ENCODE measurements around the gene GRIK5. TPM values are rescaled to one million over a fixed set of nuclear protein-coding genes. Genes with fewer than 3 reads are reported as not detected.

Gene GRIK5
- total and polyA plus RNA-seq, 3 experiments from 2014 or later = 0.31 to 0.39 TPM; not detected in 1

Other genes starting within 250 kb of the GRIK5 start
- gene LYPD4, start 225.5 kb downstream of the GRIK5 start, total RNA-seq = not detected
- gene LYPD4, start 225.5 kb downstream of the GRIK5 start, polyA plus RNA-seq = not detected
- gene DMRTC2, start 225.2 kb downstream of the GRIK5 start, total RNA-seq = not detected
- not detected for gene DMRTC2, start 225.2 kb downstream of the GRIK5 start, polyA plus RNA-seq
- 1,000 to 10,000 TPM; 3,036 to 3,142 TPM for gene RPS19, start 210.0 kb downstream of the GRIK5 start, total RNA-seq
- gene RPS19, start 210.0 kb downstream of the GRIK5 start, polyA plus RNA-seq = 6,195 TPM
- 1 to 10 TPM; 1.3 to 2.2 TPM for gene CD79A, start 192.9 kb downstream of the GRIK5 start, total RNA-seq
- 9.4 TPM for gene CD79A, start 192.9 kb downstream of the GRIK5 start, polyA plus RNA-seq
- 100 to 1,000 TPM; 295 to 312 TPM for gene ARHGEF1, start 187.0 kb downstream of the GRIK5 start, total RNA-seq
- gene ARHGEF1, start 187.0 kb downstream of the GRIK5 start, polyA plus RNA-seq = 350 TPM
- 1 to 10 TPM; 1.3 to 1.4 TPM for gene ERFL, start 141.8 kb downstream of the GRIK5 start, total RNA-seq
- not detected for gene ERFL, start 141.8 kb downstream of the GRIK5 start, polyA plus RNA-seq
- 10 to 100 TPM; 74.7 to 83.3 TPM for gene RABAC1, start 110.9 kb downstream of the GRIK5 start, total RNA-seq
- gene RABAC1, start 110.9 kb downstream of the GRIK5 start, polyA plus RNA-seq = 220 TPM
- gene ATP1A3, start 76.0 kb downstream of the GRIK5 start, total RNA-seq = 1 to 10 TPM; 1.9 to 4.1 TPM
- gene ATP1A3, start 76.0 kb downstream of the GRIK5 start, polyA plus RNA-seq = 8.2 TPM
- gene ZNF574, start 6.0 kb upstream of the GRIK5 start, total RNA-seq = 10 to 100 TPM; 18.8 to 21.9 TPM
- 24.9 TPM for gene ZNF574, start 6.0 kb upstream of the GRIK5 start, polyA plus RNA-seq
- gene POU2F2, start 62.2 kb upstream of the GRIK5 start, total RNA-seq = 10 to 100 TPM; 46.7 to 47.9 TPM
- 8.5 TPM for gene POU2F2, start 62.2 kb upstream of the GRIK5 start, polyA plus RNA-seq
- gene DEDD2, start 147.5 kb upstream of the GRIK5 start, total RNA-seq = 10 to 100 TPM; 30.0 to 32.7 TPM
- gene DEDD2, start 147.5 kb upstream of the GRIK5 start, polyA plus RNA-seq = 163 TPM
- gene ZNF526, start 150.1 kb upstream of the GRIK5 start, total RNA-seq = 10 to 100 TPM; 18.4 to 20.5 TPM
- 9.0 TPM for gene ZNF526, start 150.1 kb upstream of the GRIK5 start, polyA plus RNA-seq
- gene GSK3A, start 172.4 kb upstream of the GRIK5 start, total RNA-seq = 10 to 100 TPM; 52.9 to 53.5 TPM
- gene GSK3A, start 172.4 kb upstream of the GRIK5 start, polyA plus RNA-seq = 23.8 TPM
- gene ERF, start 184.9 kb upstream of the GRIK5 start, total RNA-seq = 10 to 100 TPM; 58.7 to 64.7 TPM
- gene ERF, start 184.9 kb upstream of the GRIK5 start, polyA plus RNA-seq = 5.1 TPM
- gene CIC, start 199.0 kb upstream of the GRIK5 start, total RNA-seq = 10 to 100 TPM; 53.9 to 60.4 TPM
- gene CIC, start 199.0 kb upstream of the GRIK5 start, polyA plus RNA-seq = 2.7 TPM
- gene PRR19, start 231.9 kb upstream of the GRIK5 start, total RNA-seq = 1 to 10 TPM in 1 of 2 experiments, under 1 TPM in 1; 0.73 to 1.0 TPM
- 0.64 TPM for gene PRR19, start 231.9 kb upstream of the GRIK5 start, polyA plus RNA-seq
- 10 to 100 TPM; 48.1 to 48.9 TPM for gene PAFAH1B3, start 232.4 kb upstream of the GRIK5 start, total RNA-seq
- 36.9 TPM for gene PAFAH1B3, start 232.4 kb upstream of the GRIK5 start, polyA plus RNA-seq
- under 1 TPM in 1 of 2 experiments, not detected in 1; 0.15 TPM for gene TMEM145, start 243.1 kb upstream of the GRIK5 start, total RNA-seq
- not detected for gene TMEM145, start 243.1 kb upstream of the GRIK5 start, polyA plus RNA-seq